ENCODE results near the gene GRIK3. TPM values are rescaled to one million over a fixed set of nuclear protein-coding genes. Genes with fewer than 3 reads are reported as not detected.
"Not testable (repeated sequence)": the region's sequence is repeated elsewhere in the genome, so short reads cannot be mapped to it uniquely, and the experiment has no call there.

Gene GRIK3
- polyA plus RNA-seq (ENCODE audit: low read depth in 6 of 6): under 1 TPM in 1 of 6 donors, not detected in 5; 0.16 TPM

DNA sequence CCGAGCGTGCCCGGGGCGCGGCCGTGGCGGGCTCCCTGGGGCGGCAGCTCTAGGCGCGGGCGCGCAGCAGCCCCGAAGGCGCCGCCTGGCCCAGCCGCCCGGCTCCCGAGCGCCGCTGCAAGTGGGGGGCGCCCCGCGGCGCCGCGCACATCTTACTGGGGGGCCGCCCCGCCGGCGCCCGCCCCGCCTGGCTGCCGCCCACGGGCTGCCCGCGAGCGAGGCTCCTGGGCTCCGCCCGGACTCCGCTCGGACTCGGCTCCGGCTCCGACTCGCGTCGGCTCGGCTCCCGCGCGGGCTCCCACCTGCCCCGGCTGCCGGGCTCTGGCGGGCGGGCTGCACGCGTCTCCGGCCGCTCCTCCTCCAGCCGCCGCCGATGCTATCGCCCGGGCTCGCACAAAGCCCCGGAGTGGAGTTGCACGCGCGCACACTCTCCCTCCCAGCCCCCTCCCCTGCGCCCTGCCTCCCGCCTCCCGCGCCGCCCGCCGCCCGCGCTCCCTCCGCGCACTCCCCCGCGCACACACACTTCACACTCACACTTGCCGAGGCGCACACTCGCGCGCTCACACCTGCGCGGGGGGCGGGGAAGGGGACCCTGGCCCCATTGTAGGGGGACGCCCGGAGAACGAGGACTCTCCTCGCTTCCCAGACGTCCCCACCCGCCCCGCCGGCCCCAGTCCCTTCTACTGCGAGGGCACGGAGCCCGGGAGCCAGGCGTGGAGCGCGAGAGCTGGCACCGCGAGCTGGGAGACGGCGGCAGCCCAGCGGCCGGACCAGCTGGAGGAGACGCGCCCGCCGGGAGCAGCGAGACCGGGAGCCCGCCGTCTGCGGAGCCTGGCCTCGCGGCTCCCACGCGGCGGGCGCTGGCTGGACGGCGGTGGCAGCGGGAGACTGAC lies at the start of gene GRIK3:
TSS of gene GRIK3 (minus strand) at position 395 of the 893 bp plus-strand sequence. CDS start 407 bp downstream, outside the sequence.
- DNase-seq (no peak), ATAC-seq (ENCODE audit: low read depth in 2 of 2) (no peak)
- H3K36me3 Mint-ChIP-seq: peaks cover 0 to 6% of the 10 kb centered on the region in 2 donors
- H3K4me3 Mint-ChIP-seq: peak within 1 kb of the TSS in 7 of 8 donors; percentile 29 to 90 (median 75)
- peaks cover 26 to 36% (median 28%) of the 10 kb centered on the region in 3 donors for H3K4me1 Mint-ChIP-seq
- peaks cover 53 to 83% (median 68%) of the 10 kb centered on the region in 3 donors for H3K27me3 Mint-ChIP-seq
- H3K9me3 Mint-ChIP-seq: peaks cover 0 to 5% (median 0%) of the 10 kb centered on the region in 7 donors
- H3K27ac Mint-ChIP-seq: peak within 1 kb of the TSS in 2 of 6 donors; percentile 47 to 53

DNA sequence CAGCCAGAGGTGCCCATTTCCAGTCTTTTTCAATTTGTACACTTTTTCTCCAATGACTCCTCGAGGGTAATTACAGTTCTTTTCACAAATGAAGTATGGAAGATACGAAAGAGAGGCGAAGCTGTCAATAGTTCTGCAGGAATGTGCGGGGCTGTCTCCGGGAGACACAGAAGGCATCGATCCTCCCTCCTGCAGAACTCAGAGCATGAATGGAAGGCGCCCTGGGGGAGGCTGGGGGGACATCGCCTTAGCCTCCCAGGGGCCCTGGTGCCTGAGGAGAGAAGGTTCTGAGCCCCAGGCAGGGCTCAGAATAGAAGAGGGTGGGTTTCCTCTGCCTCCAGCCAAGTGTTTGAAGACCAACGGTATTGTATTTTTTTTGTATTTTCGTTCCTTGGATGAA lies 49.7 kb upstream of the GRIK3 start:
- Mint-ChIP-seq H3K9me3 (peaks cover 0 to 5% (median 0%) of the 10 kb centered on the region in 7 donors), H3K4me1 (no peaks in the 10 kb centered on the region), H3K36me3 (no peaks in the 10 kb centered on the region), H3K4me3 (no peak overlapping the region), H3K27me3 (peaks cover 17 to 36% (median 25%) of the 10 kb centered on the region in 3 donors), H3K27ac (no peak overlapping the region)
- ATAC-seq (ENCODE audit: low read depth in 2 of 2) (no peak), DNase-seq (no peak)

DNA sequence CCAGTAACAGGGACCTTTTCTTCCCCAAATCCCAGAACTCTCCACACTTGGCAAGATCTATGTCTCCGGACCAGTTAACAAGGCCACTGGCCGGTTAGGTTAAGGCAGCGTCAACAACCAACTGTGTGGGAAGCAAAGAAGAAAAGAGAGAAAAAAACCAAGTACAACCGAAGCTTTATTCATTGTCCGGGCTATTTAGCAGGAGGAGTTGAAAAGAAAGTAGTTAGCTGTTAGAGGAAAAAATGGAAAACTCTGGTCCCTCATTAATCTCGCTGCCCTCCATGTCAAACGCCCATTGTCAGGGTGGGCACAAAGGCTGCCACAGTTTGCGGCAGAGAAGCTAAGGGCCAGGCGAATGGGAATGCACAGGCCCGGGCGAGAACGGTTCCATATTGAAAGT lies 49.3 kb upstream of the GRIK3 start:
- Mint-ChIP-seq H3K27ac (no peak overlapping the region), H3K9me3 (peaks cover 0 to 7% (median 0%) of the 10 kb centered on the region in 7 donors), H3K27me3 (peaks cover 17 to 36% (median 25%) of the 10 kb centered on the region in 3 donors), H3K36me3 (no peaks in the 10 kb centered on the region), H3K4me3 (no peak overlapping the region), H3K4me1 (no peaks in the 10 kb centered on the region)
- no peak for DNase-seq
- no peak for ATAC-seq (ENCODE audit: low read depth in 2 of 2)

DNA sequence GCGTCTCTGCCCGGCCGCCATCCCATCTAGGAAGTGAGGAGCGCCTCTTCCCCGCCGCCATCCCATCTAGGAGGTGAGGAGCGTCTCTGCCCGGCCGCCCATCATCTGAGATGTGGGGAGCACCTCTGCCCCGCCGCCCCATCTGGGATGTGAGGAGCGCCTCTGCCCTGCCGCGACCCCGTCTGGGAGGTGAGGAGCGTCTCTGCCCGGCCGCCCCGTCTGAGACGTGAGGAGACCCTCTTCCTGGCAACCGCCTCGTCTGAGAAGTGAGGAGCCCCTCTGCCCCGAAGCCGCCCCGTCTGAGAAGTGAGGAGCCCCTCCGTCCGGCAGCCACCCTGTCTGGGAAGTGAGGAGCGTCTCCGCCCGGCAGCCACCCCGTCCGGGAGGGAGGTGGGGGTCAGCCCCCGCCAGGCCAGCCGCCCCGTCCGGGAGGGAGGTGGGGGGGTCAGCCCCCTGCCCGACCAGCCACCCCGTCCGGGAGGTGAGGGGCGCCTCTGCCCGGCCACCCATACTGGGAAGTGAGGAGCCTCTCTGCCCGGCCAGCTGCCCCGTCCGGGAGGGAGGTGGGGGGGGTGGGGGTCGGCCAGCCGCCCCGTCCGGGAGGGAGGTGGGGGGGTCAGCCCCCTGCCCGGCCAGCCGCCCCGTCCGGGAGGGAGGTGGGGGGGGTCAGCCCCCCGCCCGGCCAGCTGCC lies 46.1 kb upstream of the GRIK3 start:
- not testable (repeated sequence) for ATAC-seq (ENCODE audit: low read depth in 2 of 2); H3K27ac Mint-ChIP-seq; H3K36me3 Mint-ChIP-seq; DNase-seq; H3K4me3 Mint-ChIP-seq; H3K9me3 Mint-ChIP-seq; H3K4me1 Mint-ChIP-seq
- H3K27me3 Mint-ChIP-seq: peaks cover 11 to 25% (median 25%) of the 10 kb centered on the region in 3 donors

DNA sequence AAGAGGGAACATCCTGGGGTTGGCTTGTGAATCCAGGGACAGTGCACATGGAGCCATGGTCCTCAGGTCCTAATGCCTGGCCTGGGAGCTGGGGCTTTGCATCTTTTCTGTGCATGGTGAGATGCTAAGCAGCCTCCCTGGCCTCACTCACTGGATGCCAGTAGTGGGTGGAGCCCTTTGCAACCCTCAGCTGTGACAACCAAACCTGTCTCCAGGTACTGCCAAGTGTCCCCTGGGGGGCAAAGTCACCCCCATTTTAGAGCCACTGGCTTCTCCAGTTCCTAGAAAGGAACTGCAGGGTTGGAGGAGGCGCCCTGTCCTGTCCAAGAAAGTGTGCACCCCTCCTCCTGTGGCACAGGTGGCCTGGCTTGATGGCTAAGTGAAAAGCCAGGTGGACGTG lies 44.6 kb upstream of the GRIK3 start:
- H3K27ac Mint-ChIP-seq: no peak overlapping the region
- peaks cover 8 to 20% (median 19%) of the 10 kb centered on the region in 3 donors for H3K27me3 Mint-ChIP-seq
- H3K36me3 Mint-ChIP-seq: no peaks in the 10 kb centered on the region
- peaks cover 0 to 9% (median 0%) of the 10 kb centered on the region in 7 donors for H3K9me3 Mint-ChIP-seq
- ATAC-seq (ENCODE audit: low read depth in 2 of 2) (no peak), DNase-seq (no peak)
- no peaks in the 10 kb centered on the region for H3K4me1 Mint-ChIP-seq
- H3K4me3 Mint-ChIP-seq: no peak overlapping the region

DNA sequence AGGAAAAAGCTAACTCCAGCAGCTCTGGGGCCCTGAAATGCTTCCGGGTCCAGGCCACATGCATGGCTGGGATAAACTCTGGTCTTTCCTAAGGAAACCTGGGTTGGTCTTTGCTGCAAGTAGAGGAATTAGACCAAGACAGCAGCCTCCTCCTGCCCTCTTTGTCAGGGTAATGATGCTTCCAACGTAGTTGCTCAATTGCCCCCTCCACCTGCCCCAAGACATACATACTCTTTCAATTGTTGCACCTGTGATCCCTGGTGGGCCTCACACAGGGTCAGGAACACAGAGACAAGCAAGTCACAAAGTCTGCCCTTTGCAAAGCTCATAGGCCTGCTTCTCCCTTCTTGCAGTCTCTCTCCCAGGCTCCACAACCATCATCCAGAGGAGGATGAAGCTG lies 41.9 kb upstream of the GRIK3 start:
- peaks cover 0 to 9% (median 0%) of the 10 kb centered on the region in 7 donors for H3K9me3 Mint-ChIP-seq
- no peaks in the 10 kb centered on the region for H3K4me1 Mint-ChIP-seq
- H3K4me3 Mint-ChIP-seq: no peak overlapping the region
- H3K27me3 Mint-ChIP-seq: peaks cover 9 to 24% (median 10%) of the 10 kb centered on the region in 3 donors
- no peak for ATAC-seq (ENCODE audit: low read depth in 2 of 2)
- no peaks in the 10 kb centered on the region for H3K36me3 Mint-ChIP-seq
- no peak for DNase-seq
- H3K27ac Mint-ChIP-seq: no peak overlapping the region

DNA sequence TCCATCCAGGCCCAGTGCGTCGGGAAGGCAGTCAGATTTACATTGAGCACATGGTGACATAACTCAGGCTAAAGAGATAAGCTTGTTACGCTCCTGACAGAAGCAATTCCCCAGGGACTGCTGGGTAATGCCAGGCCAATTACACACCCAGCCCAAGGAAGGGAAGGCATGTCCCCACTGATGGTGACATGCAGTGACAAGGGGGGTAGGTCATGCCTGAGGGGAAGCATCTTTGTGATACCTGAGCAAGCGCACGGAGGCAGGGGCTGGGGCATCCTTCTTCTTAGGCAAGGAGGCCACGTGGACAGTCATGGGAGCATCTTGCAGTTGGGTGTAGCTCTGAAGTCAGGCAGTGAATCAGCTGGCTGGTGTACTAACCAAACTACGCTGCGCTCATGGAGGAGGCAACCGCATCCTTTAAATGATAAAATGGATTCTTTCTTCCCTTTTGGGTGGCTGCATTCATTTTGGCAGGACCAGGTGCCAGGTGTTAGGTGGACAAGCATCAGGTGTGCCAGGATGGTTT lies 39.6 kb upstream of the GRIK3 start:
- no peak overlapping the region for H3K27ac Mint-ChIP-seq
- peaks cover 0 to 3% (median 0%) of the 10 kb centered on the region in 7 donors for H3K9me3 Mint-ChIP-seq
- ATAC-seq (ENCODE audit: low read depth in 2 of 2) (no peak), DNase-seq (no peak)
- H3K36me3 Mint-ChIP-seq: no peaks in the 10 kb centered on the region
- peaks cover 15 to 30% (median 19%) of the 10 kb centered on the region in 3 donors for H3K27me3 Mint-ChIP-seq
- H3K4me3 Mint-ChIP-seq: no peak overlapping the region
- H3K4me1 Mint-ChIP-seq: no peaks in the 10 kb centered on the region

DNA sequence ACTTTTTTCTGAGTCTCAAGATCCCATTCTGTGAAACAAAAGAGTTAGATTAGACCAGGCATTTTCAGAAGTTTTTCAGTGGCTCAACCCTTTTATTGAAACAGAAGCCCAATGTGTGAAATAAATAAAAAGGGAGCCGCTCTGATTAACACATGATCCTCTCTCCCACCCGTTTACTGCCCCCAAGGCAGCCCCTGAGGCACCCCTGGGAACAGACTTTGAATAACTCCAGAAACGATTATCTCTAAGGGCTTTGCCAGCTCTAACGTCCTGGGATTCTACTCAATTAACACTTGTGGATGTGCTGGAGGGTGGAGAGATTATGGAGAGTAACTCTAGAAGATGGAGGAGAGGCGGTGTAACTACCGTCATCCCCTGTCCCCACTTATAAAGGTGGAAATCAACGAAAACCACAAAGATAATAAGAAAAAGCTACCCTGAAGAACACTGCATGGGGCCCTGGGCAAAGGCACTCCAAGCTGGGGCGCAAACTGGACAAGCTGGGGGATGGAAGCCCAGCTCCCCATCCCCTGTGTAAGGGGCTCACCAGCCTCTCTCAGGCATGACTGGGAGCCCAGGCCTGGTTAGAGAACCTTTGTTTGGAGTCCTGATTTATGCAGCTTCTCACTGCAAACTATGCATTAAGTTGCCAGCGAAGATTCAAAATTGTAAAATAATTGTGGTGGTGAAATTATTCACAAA lies 39.0 kb upstream of the GRIK3 start:
- H3K27ac Mint-ChIP-seq: no peak overlapping the region
- no peak for ATAC-seq (ENCODE audit: low read depth in 2 of 2)
- H3K4me1 Mint-ChIP-seq: no peaks in the 10 kb centered on the region
- H3K9me3 Mint-ChIP-seq: no peaks in the 10 kb centered on the region
- H3K27me3 Mint-ChIP-seq: peaks cover 20 to 36% (median 25%) of the 10 kb centered on the region in 3 donors
- H3K4me3 Mint-ChIP-seq: no peak overlapping the region
- H3K36me3 Mint-ChIP-seq: no peaks in the 10 kb centered on the region
- DNase-seq: no peak

DNA sequence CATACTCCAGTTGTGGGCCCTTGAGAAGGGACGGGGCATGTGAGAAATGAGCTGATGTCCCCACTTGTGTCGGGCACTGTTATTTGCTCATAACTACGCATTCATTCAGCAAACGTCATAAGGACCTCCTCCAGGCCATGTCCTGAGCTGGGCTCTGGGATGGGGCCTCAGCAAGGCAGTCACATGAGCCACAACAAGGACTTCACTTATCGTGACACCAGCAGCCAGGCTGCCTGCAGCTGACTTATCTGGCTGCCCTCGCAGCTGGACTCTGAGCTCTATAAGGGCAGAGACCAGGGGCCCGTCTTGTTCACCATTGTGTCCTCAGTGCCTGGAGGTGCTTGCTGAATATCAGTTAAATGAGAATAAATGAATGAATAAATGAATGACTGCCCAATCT lies 37.5 kb upstream of the GRIK3 start:
- peaks cover 17 to 37% (median 37%) of the 10 kb centered on the region in 3 donors for H3K27me3 Mint-ChIP-seq
- H3K27ac Mint-ChIP-seq: no peak overlapping the region
- H3K4me3 Mint-ChIP-seq: no peak overlapping the region
- H3K4me1 Mint-ChIP-seq: no peaks in the 10 kb centered on the region
- no peaks in the 10 kb centered on the region for H3K36me3 Mint-ChIP-seq
- no peaks in the 10 kb centered on the region for H3K9me3 Mint-ChIP-seq
- ATAC-seq (ENCODE audit: low read depth in 2 of 2) (no peak), DNase-seq (no peak)

DNA sequence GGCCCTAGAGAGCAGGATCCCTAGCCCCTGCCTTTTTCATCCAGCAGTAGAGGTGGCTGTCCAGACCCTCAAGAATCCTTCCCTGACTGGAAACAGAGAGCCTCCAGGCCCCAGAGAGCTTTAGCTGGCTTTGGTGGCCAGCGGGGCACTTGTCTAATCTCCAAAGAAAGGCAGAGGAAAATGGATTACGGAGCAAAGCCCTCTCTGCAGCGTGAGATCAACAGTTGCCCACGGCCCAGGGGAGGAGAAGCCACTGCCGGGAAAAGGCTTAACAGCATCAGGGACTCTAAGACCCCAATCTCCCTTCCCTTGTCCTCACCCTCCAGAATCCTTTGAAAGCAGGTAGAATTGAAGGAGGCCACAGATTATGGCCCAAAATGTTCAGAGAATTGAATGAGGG lies 35.8 kb upstream of the GRIK3 start:
- DNase-seq (no peak), ATAC-seq (ENCODE audit: low read depth in 2 of 2) (no peak)
- no peaks in the 10 kb centered on the region for H3K9me3 Mint-ChIP-seq
- H3K27me3 Mint-ChIP-seq: peaks cover 28 to 53% (median 32%) of the 10 kb centered on the region in 3 donors
- H3K4me1 Mint-ChIP-seq: no peaks in the 10 kb centered on the region
- H3K4me3 Mint-ChIP-seq: no peak overlapping the region
- no peak overlapping the region for H3K27ac Mint-ChIP-seq
- no peaks in the 10 kb centered on the region for H3K36me3 Mint-ChIP-seq

DNA sequence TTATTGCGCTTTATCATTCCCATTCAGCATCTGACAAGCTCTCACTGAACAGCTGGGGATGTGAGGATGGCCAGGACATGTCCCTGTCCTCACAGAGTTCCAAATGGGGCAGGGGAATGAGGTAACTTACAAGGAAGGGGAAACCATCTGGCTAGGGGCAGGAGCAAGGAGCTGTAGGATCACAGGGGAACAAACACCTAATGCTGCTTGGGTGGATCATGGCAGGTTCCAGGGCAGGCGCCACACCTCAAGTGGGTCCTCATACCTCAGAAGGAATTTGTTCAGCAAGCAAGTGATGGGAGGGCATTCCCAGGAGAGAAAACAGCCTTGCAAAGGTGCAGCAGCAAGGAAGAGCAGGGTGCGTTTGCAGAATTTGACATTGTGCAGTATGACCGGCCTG lies 35.1 kb upstream of the GRIK3 start:
- H3K9me3 Mint-ChIP-seq: no peaks in the 10 kb centered on the region
- no peaks in the 10 kb centered on the region for H3K4me1 Mint-ChIP-seq
- peaks cover 28 to 55% (median 35%) of the 10 kb centered on the region in 3 donors for H3K27me3 Mint-ChIP-seq
- no peak overlapping the region for H3K4me3 Mint-ChIP-seq
- ATAC-seq (ENCODE audit: low read depth in 2 of 2) (no peak), DNase-seq (no peak)
- H3K36me3 Mint-ChIP-seq: no peaks in the 10 kb centered on the region
- H3K27ac Mint-ChIP-seq: peak overlapping the region in 1 of 6 donors; percentile 7

DNA sequence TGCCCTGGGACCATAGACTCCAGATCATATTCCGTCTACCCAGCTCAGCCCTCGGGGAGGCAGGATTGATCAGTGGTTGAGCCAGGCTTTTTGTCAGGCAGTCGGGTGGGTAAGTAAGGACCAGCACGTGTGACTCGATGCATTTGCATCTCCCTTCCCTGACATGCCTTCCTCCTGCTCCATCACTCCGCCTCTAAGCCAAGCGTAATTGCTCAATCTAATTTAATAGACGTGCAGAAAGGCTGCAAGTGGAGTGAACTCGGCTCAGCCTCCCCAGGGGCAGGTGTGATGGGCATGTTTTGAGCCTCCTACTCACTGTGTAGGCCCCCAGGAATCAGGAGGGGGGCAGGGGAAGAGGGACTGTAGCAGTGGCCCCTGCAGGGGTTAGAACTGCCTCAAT lies 34.6 kb upstream of the GRIK3 start:
- ATAC-seq (ENCODE audit: low read depth in 2 of 2): no peak
- Mint-ChIP-seq H3K4me1 (no peaks in the 10 kb centered on the region), H3K36me3 (no peaks in the 10 kb centered on the region), H3K27ac (peak overlapping the region in 1 of 6 donors; percentile 7), H3K9me3 (no peaks in the 10 kb centered on the region), H3K27me3 (peaks cover 28 to 59% (median 39%) of the 10 kb centered on the region in 3 donors), H3K4me3 (no peak overlapping the region)
- DNase-seq: no peak

DNA sequence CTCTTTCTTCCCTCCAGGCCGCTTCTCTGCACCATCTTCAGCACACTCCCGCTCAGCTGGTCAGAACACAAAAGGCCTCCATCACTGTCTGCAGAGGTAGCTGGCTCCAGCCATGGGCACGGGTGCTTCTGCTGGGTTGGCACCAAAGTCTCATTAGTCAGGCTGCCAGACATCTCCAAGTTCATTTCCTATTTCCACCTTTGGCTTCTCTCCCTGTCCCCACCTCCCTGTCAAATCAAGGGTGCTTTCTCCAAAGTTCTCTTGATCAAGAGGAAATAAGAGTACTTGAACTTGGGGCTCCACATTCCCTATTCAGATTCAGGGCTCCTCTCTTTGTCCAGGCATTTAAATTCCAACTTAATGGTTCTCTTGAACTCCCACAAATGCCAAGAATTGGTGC lies 33.9 kb upstream of the GRIK3 start:
- H3K27ac Mint-ChIP-seq: no peak overlapping the region
- no peak for ATAC-seq (ENCODE audit: low read depth in 2 of 2)

More for the DNA sequence above, 33.9 kb upstream of the GRIK3 start:
- DNase-seq: no peak
- peaks cover 28 to 54% (median 36%) of the 10 kb centered on the region in 3 donors for H3K27me3 Mint-ChIP-seq
- H3K36me3 Mint-ChIP-seq: no peaks in the 10 kb centered on the region
- no peaks in the 10 kb centered on the region for H3K9me3 Mint-ChIP-seq
- no peaks in the 10 kb centered on the region for H3K4me1 Mint-ChIP-seq
- H3K4me3 Mint-ChIP-seq: no peak overlapping the region

Measured in naive B cell (primary cell).